NCI-H460 (cell line): ENCODE data around the gene SPDYE4. TPM values are rescaled to one million over a fixed set of nuclear protein-coding genes. Genes with fewer than 3 reads are reported as not detected.

Experiments
- DNase-seq: peaks from one replicate; pipeline ENCODE4 v3.0.0-alpha.2; 2016; ENCODE audit warnings: low read depth; ENCODE audit errors: extremely low read depth
- total RNA-seq: library from RNA; depleted of rRNA; stranded (reverse); fragments of >200 nt; shearing (Covaris generic); gene quantifications from 2 replicates; pipeline ENCODE4 v1.2.3, GENCODE V29; 2014

Gene SPDYE4
- total RNA-seq, 1 experiment from 2014 or later, result not detected

DNA sequence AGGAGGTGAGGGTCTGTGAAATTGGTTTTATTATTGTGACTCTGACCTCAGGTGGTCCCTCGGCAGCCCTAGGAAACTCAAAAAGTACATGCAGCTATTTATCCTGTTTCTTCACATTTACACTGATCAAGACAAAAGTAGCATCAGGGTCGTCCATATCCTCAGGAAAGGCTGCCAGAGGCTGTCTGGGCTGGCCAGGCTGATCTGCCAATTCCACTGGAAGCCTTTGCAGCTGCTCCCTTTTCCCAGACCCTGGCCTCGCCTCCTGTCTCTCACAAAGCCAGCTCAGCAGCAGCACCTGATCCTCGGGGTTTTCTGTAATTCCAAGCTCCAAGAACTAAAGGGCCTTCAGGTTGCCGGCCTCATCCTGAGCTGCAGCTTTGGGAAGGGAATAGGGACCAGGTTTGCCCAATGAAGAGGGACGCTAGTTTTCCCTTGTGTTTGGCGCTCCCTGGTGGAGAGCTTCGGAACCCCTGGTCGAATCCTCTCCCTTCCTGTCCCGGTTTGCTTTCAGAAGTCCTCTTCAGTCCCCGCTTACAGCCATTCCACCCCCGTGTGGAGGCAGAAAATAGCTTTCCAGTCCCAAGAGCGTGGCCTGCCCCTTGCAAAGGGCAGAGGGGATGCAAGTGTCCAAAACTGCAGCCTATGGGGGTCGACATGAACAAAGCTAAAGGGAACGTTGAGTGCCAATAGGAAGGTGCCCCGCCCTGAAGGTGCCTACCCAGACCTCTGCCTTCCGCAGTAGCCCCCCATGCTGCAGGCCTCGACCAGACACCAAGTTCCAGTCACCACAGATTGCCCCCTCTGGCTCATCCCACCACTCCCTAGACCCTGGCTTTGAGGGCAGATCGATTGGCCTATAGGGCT is 27.4 kb upstream of the SPDYE4 start:
- peak; percentile 58 for DNase-seq

GRCh38 chr17:8782176-8782575 is 23.8 kb upstream of the SPDYE4 start:
- DNase-seq, result no peak

- DNase-seq, result no peak
Observed at GRCh38 chr17:8781776-8782175, 23.4 kb upstream of the SPDYE4 start.

GRCh38 chr17:8776881-8777280 is 18.5 kb upstream of the SPDYE4 start:
- DNase-seq, result no peak

DNA sequence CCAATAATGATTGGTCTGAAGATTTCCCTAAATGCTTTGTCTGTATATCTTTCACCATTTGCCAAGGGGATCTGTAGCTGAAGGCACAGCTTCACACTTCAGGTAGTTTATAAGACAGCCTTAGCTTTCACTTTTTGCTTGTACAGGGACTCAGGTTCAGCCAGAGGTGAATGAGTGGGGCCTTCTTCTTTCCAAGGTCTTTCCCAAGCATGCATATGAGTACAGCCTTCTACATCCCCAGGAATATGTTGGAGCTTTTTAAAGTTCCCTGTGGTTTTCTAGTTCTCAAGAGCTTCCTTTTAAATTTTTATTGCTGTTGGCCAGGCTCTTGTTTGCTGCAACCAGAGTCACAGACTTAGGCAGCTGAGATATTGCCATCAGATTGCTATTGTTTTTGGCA is 17.9 kb upstream of the SPDYE4 start:
- DNase-seq, result no peak

DNA sequence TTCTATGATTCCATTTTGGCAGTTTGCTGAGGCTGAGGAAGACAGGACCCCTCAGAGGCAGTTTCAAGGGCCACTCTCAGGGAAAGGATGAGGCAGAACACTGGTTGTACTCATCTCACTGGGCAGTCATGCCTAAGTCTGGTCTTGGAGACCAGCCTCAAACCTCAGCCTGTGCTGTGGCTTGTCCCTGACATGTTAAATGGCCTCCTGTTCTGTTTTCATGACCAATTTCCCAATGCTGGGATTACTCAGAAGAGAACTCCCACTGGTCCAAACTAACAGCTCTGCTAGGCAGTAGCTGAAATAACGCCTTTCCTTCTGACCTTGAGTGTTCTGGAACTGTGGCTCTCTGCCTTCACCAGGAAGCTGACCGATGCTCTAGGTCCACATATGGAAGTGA is 8.4 kb upstream of the SPDYE4 start:
- no peak for DNase-seq

DNA sequence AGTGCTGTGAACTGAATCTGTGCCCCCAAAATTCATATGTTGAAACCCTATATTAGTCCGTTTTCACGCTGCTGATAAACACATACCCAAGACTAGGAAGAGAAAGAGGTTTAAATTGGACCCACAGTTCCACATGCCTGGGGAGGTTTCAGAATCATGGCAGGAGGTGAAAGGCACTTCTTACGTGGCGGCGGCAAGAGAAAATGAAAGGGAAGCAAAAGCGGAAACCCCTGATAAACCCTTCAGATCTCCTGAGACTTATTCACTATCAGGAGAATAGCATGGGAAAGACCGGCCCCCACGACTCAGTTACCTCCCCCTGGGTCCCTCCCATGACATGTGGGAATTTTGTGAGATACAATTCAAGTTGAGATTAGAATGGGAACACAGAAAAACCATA is 3.7 kb upstream of the SPDYE4 start:
- no peak for DNase-seq

DNA sequence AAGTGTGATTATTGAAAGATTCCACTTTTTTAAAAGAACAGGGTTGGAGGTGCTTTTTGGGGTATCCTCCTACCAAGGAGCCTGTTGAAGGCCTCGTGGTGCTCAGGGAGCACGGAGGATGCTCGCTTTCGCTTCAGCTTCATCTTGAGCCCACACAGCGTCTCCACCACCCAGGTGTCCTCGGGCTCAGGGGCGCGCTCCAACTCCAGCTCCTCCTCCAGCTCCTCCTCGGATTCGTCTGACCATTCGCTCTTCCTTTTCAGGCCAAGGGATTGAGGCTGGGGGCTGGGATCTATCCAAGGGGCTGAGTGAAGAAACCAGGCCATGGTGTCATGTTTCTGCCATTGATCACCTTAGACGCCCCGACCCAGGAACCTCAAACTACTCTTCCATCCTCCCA is 1.2 kb downstream of the SPDYE4 start:
- DNase-seq, result no peak

DNA sequence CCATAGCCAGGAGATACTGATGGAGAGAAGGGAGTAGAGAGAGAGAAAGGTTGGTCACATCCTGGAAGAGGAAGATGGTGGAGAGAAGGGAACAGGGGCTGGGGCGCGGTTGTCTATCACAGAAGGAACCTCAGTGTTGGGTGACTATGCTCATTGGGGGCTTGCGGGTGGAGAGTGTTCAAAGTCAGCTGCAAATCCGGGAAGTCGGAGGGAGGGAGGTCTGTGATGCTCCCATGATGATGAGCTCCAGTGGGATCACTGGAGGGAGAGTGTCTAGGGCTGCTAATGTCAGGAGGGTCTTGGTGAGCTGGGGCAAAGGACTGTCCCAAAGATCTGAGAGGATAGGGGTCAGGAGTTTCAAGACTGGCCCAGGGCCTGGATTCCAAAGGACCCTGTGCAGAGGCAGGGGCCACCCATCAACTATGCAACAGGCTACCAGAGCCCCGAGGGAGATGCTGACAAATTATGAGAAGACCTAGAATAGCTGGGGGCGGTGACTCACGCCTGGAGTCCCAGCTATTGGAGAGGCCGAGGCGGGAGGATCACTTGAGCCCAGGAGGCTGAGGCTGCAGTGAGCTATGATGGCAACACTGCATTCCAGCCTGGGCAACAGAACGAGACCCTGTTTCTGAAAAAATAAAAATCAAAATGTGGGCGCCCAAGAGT is 2.6 kb downstream of the SPDYE4 start:
- no peak for DNase-seq

- DNase-seq, result no peak
Observed at GRCh38 chr17:8754890-8755289, 3.5 kb downstream of the SPDYE4 start.

DNA sequence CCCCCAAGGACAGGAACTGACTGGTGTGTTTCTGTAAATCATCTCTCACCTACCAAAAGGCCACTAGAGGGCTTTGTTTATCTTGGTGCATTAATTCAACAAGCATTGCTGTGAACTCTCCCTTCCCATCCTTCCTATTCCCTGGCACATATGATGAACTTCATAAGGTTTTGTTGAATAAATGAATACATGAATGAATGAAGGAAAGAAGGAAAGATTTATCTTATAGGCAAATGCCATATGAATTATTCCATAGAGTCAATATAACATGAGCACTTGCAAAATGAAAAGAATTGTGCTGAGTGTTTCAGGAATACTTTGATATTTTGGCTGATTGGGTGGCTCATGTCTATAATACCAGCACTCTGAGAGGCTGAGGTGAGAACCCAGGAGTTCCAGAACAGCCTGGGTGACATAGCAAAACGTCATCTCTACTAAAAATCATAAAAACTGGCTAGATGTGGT is 4.3 kb downstream of the SPDYE4 start:
- peak; percentile 23 for DNase-seq

DNA sequence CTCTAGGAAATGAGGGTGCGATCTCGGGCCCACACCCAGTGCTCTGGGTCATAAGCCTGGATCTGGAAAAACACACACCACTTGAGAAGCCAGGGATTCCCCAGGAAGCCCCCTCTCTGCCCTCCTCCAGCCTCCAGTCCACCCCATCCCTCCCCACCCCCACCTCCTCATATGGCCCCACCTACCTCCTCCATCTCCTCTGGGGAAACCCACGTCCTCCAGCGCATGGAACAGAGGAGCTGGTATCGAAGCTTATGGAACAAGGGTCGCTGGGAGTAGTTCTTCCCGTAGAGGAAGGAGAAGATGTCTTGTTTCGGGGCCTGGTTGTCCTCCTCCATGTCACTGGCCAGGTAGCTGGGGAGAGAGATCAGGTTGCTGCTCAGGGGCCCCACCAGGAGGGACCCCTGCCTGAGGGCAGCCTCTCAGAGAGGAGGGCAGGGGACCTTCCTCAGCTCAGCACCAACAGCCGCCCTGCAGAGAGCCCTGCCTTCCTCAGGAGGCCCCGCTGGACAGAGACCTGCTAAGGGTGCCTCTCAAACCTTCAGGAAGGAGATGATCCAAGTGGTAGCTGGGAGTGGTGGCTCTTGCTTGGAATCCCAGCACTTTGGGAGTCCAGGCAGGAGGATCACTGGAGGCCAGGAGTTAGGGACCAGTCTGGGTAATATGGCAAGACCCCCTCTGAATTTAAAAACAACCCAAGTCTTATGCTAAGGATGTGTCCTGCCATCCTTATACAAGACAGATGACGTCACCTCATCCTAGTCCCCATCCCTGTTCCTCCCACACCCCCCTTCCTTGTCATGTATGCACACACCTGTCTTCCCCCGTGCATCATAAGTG is 5.0 kb downstream of the SPDYE4 start:
- DNase-seq, result no peak

GRCh38 chr17:8749616-8750015 is 8.7 kb downstream of the SPDYE4 start:
- DNase-seq, result no peak

DNA sequence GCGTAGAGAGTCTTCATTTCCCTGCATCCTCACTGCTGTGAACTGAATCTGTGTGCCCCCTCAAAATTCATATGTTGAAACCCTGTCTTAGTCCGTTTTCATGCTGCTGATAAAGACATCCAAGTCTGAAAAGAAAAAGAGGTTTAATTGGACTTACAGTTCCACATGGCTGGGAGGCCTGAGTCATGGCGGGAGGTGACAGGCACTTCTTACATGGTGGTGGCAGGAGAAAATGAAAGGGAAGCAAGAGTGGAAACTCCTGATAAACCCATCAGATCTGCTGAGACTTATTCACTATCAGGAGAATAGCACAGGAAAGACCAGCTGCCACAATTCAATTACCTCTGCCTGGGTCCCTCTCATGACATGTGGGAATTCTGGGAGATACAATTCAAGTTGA is 10.6 kb downstream of the SPDYE4 start:
- no peak for DNase-seq

GRCh38 chr17:8746501-8747236 is 11.7 kb downstream of the SPDYE4 start:
- DNase-seq, result no peak

- peak; percentile 25 for DNase-seq
Observed at GRCh38 chr17:8745586-8746500, 12.5 kb downstream of the SPDYE4 start.

- DNase-seq, result no peak
Observed at GRCh38 chr17:8744086-8744785, 14.1 kb downstream of the SPDYE4 start.

GRCh38 chr17:8742819-8743218 is 15.5 kb downstream of the SPDYE4 start:
- no peak for DNase-seq

GRCh38 chr17:8742274-8742673 is 16.1 kb downstream of the SPDYE4 start:
- no peak for DNase-seq
